K562 (cell line): ENCODE results near the gene UBE2M. TPM values are rescaled to one million over a fixed set of nuclear protein-coding genes. Genes with fewer than 3 reads are reported as not detected.

Experiments used
- ATAC-seq: fragments of 200-7000 bp; cut with Tn5 transposase; 3 replicates; pipeline ENCODE4 v1.9.1; 2020; ENCODE audit warnings: moderate library complexity
- BruUV-seq: library from RNA; stranded (reverse); fragments of 400-500 nt; replicated peaks from 2 replicates; lab custom pipeline; 2021; lab: Mats Ljungman, UMichigan
- CTCF ChIA-PET: fragments of 300-600 bp; formaldehyde crosslinking; extraction: SDS; loops from one replicate; lab custom pipeline; 2021; ENCODE audit warnings: low intra/inter-chr PET ratio; lab: Yijun Ruan, JAX
- POLR2A ChIA-PET: fragments of 300-600, 350-650 bp; sonication (Branson Sonifier 250); formaldehyde crosslinking; extraction: SDS; loops from one replicate; lab custom pipeline; 2021; ENCODE audit warnings: antibody characterized with exemption, inconsistent platforms; lab: Yijun Ruan, JAX
- DNase-seq, 4 experiments: peaks; one replicate each; pipeline versions ENCODE4 v3.0.0 to v3.0.0-alpha.2; 2011 to 2018; ENCODE audit warnings: low spot score in 3 of 4, mixed read lengths in 3 of 4; ENCODE audit errors: extremely low read depth in 1 of 4
- FAIRE-seq: peaks from 2 replicates; lab custom pipeline; 2011; peaks lifted over from hg19 to GRCh38; lab: Jason Lieb, UNC
- H2AFZ ChIP-seq: 2 replicates; pipeline ENCODE4 v1.6.0; 2011; ENCODE audit warnings: low read depth, low read length, control low read depth, inconsistent platforms
- H3K27ac ChIP-seq: fragments of 200-600 bp; 3 replicates; pipeline ENCODE4 v1.8.0; 2011; ENCODE audit warnings: low read depth, mild to moderate bottlenecking, control low read depth, inconsistent platforms, low read length, moderate library complexity, mixed read lengths; ENCODE audit errors: extremely low read depth
- H3K27me3 ChIP-seq, 2 experiments: fragments of 300-600 bp in 1 of 2; 2 replicates in 1 of 2; 3 replicates in 1 of 2; pipeline versions ENCODE4 v1.6.0 to v1.8.0; 2011; ENCODE audit warnings: inconsistent platforms in 2 of 2, low read length in 2 of 2, mild to moderate bottlenecking in 1 of 2, mixed read lengths in 1 of 2, moderate library complexity in 1 of 2; ENCODE audit not compliant: control insufficient read depth in 2 of 2, insufficient read depth in 2 of 2
- H3K36me3 ChIP-seq: fragments of 300-600 bp; 3 replicates; pipeline ENCODE4 v1.8.0; 2011; ENCODE audit warnings: mild to moderate bottlenecking, low read length, inconsistent platforms; ENCODE audit not compliant: control insufficient read depth, insufficient read depth
- H3K4me1 ChIP-seq, 2 experiments: fragments of 200-600 bp in 1 of 2; replicated peaks in 1 of 2; 2 replicates in 1 of 2; 3 replicates in 1 of 2; pipeline versions ENCODE4 v1.5.1 to v1.8.0; 2011; ENCODE audit warnings: inconsistent platforms in 2 of 2, low read length in 2 of 2, mild to moderate bottlenecking in 1 of 2, mixed read lengths in 1 of 2, moderate library complexity in 1 of 2; ENCODE audit not compliant: control insufficient read depth in 2 of 2, insufficient read depth in 2 of 2
- H3K4me2 ChIP-seq: 2 replicates; pipeline ENCODE4 v1.6.1; 2011; ENCODE audit warnings: low read length, control low read depth, inconsistent platforms, mixed read lengths; ENCODE audit not compliant: insufficient read depth
- H3K4me3 ChIP-seq: fragments of 200-600 bp; sonication (generic), shearing (Covaris generic); 2 replicates; pipeline ENCODE4 v1.5.1; 2016; ENCODE audit warnings: control low read depth, inconsistent platforms
- H3K79me2 ChIP-seq: fragments of 200-600 bp; 3 replicates; pipeline ENCODE4 v1.8.0; 2011; ENCODE audit warnings: low read length, inconsistent platforms; ENCODE audit not compliant: control insufficient read depth, insufficient read depth
- H3K9ac ChIP-seq, 2 experiments: 2 replicates each; pipeline versions ENCODE4 v1.6.0 to v1.6.1; 2011; ENCODE audit warnings: low read depth in 2 of 2, low read length in 2 of 2, control low read depth in 1 of 2, inconsistent platforms in 1 of 2, mild to moderate bottlenecking in 1 of 2, mixed read lengths in 1 of 2; ENCODE audit not compliant: insufficient read depth in 1 of 2
- H3K9me1 ChIP-seq: one replicate; pipeline ENCODE4 v1.6.0; 2011; ENCODE audit warnings: inconsistent platforms, mild to moderate bottlenecking, low read length, moderate library complexity; ENCODE audit not compliant: control insufficient read depth, insufficient read depth
- H3K9me3 ChIP-seq: replicated peaks from 2 replicates; pipeline ENCODE4 v1.5.1; 2011; ENCODE audit warnings: low read depth, low read length, inconsistent platforms; ENCODE audit not compliant: control insufficient read depth, insufficient read depth
- H4K20me1 ChIP-seq: replicated peaks from 2 replicates; pipeline ENCODE4 v1.6.1; 2011; ENCODE audit warnings: low read length, inconsistent platforms, mixed read lengths; ENCODE audit not compliant: control insufficient read depth, insufficient read depth
- CBX1 ChIP-seq: sonication (generic); IDR thresholded peaks from 2 replicates; pipeline ENCODE4 v1.6.1; 2016; ENCODE audit warnings: antibody characterized with exemption, low read depth, mild to moderate bottlenecking
- EP300 ChIP-seq: IDR thresholded peaks from 2 replicates; pipeline ENCODE4 v1.6.1; 2012; ENCODE audit warnings: low read length, improper control_type of control experiment
- ERF ChIP-seq: fragments of 450-650 bp; formaldehyde crosslinking; IDR thresholded peaks from 2 replicates; pipeline ENCODE4 v1.4.0; 2020; ENCODE audit warnings: mild to moderate bottlenecking, mixed read lengths
- FOXA1 ChIP-seq: fragments of 450-650 bp; IDR thresholded peaks from 2 replicates; pipeline ENCODE4 v1.6.1; 2016; ENCODE audit warnings: mild to moderate bottlenecking, borderline replicate concordance
- HDAC1 ChIP-seq, 2 experiments: fragments of 450-650 bp; IDR thresholded peaks; 2 replicates each; pipeline ENCODE4 v1.6.1; 2016 to 2017; ENCODE audit warnings: inconsistent platforms in 1 of 2, mild to moderate bottlenecking in 1 of 2, moderate library complexity in 1 of 2
- HDAC3 ChIP-seq: fragments of 450-650 bp; IDR thresholded peaks from 2 replicates; pipeline ENCODE4 v1.6.1; 2018; ENCODE audit warnings: borderline replicate concordance, mild to moderate bottlenecking, moderate library complexity; ENCODE audit not compliant: partially characterized antibody
- KHSRP ChIP-seq: fragments of 450-650 bp; IDR thresholded peaks from 2 replicates; pipeline ENCODE4 v1.6.1; 2017
- L3MBTL2 ChIP-seq: fragments of 450-650 bp; IDR thresholded peaks from 2 replicates; pipeline ENCODE4 v1.6.1; 2016; ENCODE audit warnings: mild to moderate bottlenecking, moderate library complexity
- MLLT1 ChIP-seq, 2 experiments: fragments of 450-650 bp; IDR thresholded peaks; 2 replicates each; pipeline ENCODE4 v1.6.1; 2016
- NFE2 ChIP-seq: IDR thresholded peaks from 2 replicates; pipeline ENCODE4 v1.6.1; 2014; ENCODE audit warnings: antibody characterized with exemption, low read depth
- RNF219 ChIP-seq: fragments of 250-450 bp; sonication (Bioruptor Pico); IDR thresholded peaks from 2 replicates; pipeline ENCODE4 v1.5.0; 2022; ENCODE audit warnings: mild to moderate bottlenecking
- SMARCC2 ChIP-seq: fragments of 450-650 bp; IDR thresholded peaks from 2 replicates; pipeline ENCODE4 v1.6.1; 2017; ENCODE audit warnings: antibody characterized with exemption, moderate library complexity, mild to moderate bottlenecking, low read depth
- SP2 ChIP-seq: IDR thresholded peaks from 2 replicates; pipeline ENCODE4 v1.6.1; 2011; ENCODE audit warnings: mild to moderate bottlenecking, low read depth, low read length, moderate library complexity; ENCODE audit not compliant: poor library complexity, severe bottlenecking; ENCODE audit errors: extremely low read depth
- SPI1 ChIP-seq: IDR thresholded peaks from 2 replicates; pipeline ENCODE4 v1.6.1; 2011; ENCODE audit warnings: low read depth, low read length, control low read depth, borderline replicate concordance
- STAT5B ChIP-seq: fragments of 250-450 bp; sonication (Bioruptor Pico); IDR thresholded peaks from 2 replicates; pipeline ENCODE4 v1.8.0; 2021; ENCODE audit warnings: mild to moderate bottlenecking, inconsistent platforms
- THRAP3 ChIP-seq: fragments of 450-650 bp; IDR thresholded peaks from 2 replicates; pipeline ENCODE4 v1.6.1; 2016; ENCODE audit warnings: mild to moderate bottlenecking, inconsistent platforms, borderline replicate concordance
- TOE1 ChIP-seq, 2 experiments: fragments of 450-650 bp in 1 of 2; sonication (generic) in 1 of 2; formaldehyde crosslinking in 1 of 2; IDR thresholded peaks; 2 replicates each; pipeline versions ENCODE4 v1.7.1 to v1.8.0; 2016 to 2022; ENCODE audit warnings: borderline replicate concordance in 2 of 2, mild to moderate bottlenecking in 2 of 2, antibody characterized with exemption in 1 of 2, inconsistent platforms in 1 of 2, low read depth in 1 of 2, missing genetic modification reagents in 1 of 2, moderate library complexity in 1 of 2
- ZNF589 ChIP-seq: fragments of 200-800 bp; sonication (Bioruptor generic); IDR thresholded peaks from 2 replicates; pipeline ENCODE4 v1.6.1; 2016; ENCODE audit warnings: low read depth, missing genetic modification characterization, missing compliant biosample characterization
- WGBS: fragments of 100-300 bp; shearing (Covaris generic); methylation state at CpG from one replicate; pipeline ENCODE4 v1.1.6; 2016; ENCODE audit warnings: low coverage, mixed read lengths; ENCODE audit not compliant: insufficient coverage; ENCODE audit errors: missing lambda C conversion rate; 5-methylcytosine and 5-hydroxymethylcytosine counted together
- in situ Hi-C: fragments of 300-500 bp; cut with MboI; formaldehyde crosslinking; loops from 4 replicates; pipeline ENCODE4 v1.15.0; 2018; ENCODE audit warnings: inconsistent platforms, mixed read lengths
- intact Hi-C: fragments of 100-400 bp; cut with micrococcal nuclease; formaldehyde crosslinking; loops from 2 replicates; pipeline ENCODE4 v1.14.2; 2022
- polyA plus RNA-seq, 8 experiments: library from polyadenylated mRNA; depleted of rRNA in 4 of 8; stranded (reverse) in 5 of 8; unstranded in 3 of 8; fragments of >200 nt; fragmentation: Nextera tagmentation in 2 of 8; fragmentation: Illumina TruSeq in 1 of 8; extraction: Ambion mirVana in 2 of 8; extraction: Trizol in 1 of 8; gene quantifications; 2 replicates each; pipeline versions ENCODE4 v1.2.1 to v1.2.3, GENCODE V29; 2011 to 2014; ENCODE audit warnings: inconsistent platforms in 1 of 8, missing spikeins in 1 of 8
- total RNA-seq, 7 experiments: library from RNA; depleted of rRNA in 6 of 7; stranded (reverse); fragments of >200 nt in 6 of 7; fragmentation: Illumina TruSeq in 2 of 7; extraction: Trizol in 2 of 7; gene quantifications; 2 replicates each; pipeline versions ENCODE4 v1.2.1 to v1.2.3, GENCODE V29; 2011 to 2021; ENCODE audit warnings: low replicate concordance in 1 of 7

UBE2M gene
- total and polyA plus RNA-seq, 9 of the 15 experiments (the other 6 are each of a cell fraction or from before 2014, with no cell fraction given), result 0.92 to 163 (median 85.7) TPM

GRCh38 chr19:58584498-58585441 is 26.4 kb upstream of the UBE2M start:
- Histone ChIP-seq H3K36me3 (peaks cover 27% of the 10 kb centered on the region), H4K20me1 (no peaks in the 10 kb centered on the region), H3K4me3 (no peak overlapping the region), H3K4me1 (peaks cover 40 to 46% of the 10 kb centered on the region in 2 experiments), H3K9ac (peak overlapping the region; percentile 43 to 68; a peak in 3 of 4 replicates), H3K27me3 (no peaks in the 10 kb centered on the region; a peak in 1 of 5 replicates), H3K27ac (peak overlapping the region; percentile 93), H3K79me2 (peaks cover 20% of the 10 kb centered on the region; the same call in 2 of the 3 replicates), H3K9me3 (peaks cover 2% of the 10 kb centered on the region; the same call in 1 of the 2 replicates), H3K9me1 (no peaks in the 10 kb centered on the region), H2AFZ (peak overlapping the region; percentile 42), H3K4me2 (peak overlapping the region; percentile 79)
- peak; percentile 37 for ATAC-seq
- FAIRE-seq, result peak; percentile 80
- WGBS, result 7% methylated on average over 8 of the region's 9 CpGs
- DNase-seq, result peak; percentile 29 to 90 (median 46)
- CTCF ChIA-PET, result no interaction called here
- intact Hi-C loops (no loop called here), in situ Hi-C loops (no loop called here)
- POLR2A ChIA-PET, result interaction anchor here (0.6 to 1.4 kb wide), 5 partner anchors 9 to 109 kb away, joined by 3 to 6 read pairs (median 3); partner anchors contain the start of gene ZNF446
- no TSS peak for BruUV-seq
- TF ChIP-seq TOE1 (IDR thresholded peaks at IDR 0.05; ENCODE audit: borderline replicate concordance) (0 out of 2 replicates have a peak, but pooled peaks have one; percentile 62), TOE1 (CRISPR knock-in tag; IDR thresholded peaks at IDR 0.05; ENCODE audit: borderline replicate concordance, low read depth) (0 out of 2 replicates have a peak, but pooled peaks have one; percentile 54), SMARCC2 (no peak), THRAP3 (no peak), HDAC1 (IDR thresholded peaks at IDR 0.05) (peak in 1 of 2 experiments; percentile 42; a peak in 1 of 4 replicates), SPI1 (no peak), KHSRP (no peak), CBX1 (peak; percentile 24; the same call in 1 of the 2 replicates), ZNF589 (CRISPR knock-in tag) (peak; percentile 69), SP2 (no peak), ERF (CRISPR knock-in tag) (no peak), HDAC3 (peak; percentile 37), EP300 (peak; percentile 75), FOXA1 (no peak), MLLT1 (IDR thresholded peaks at IDR 0.05) (peak in 1 of 2 experiments; percentile 87; a peak in 2 of 4 replicates), L3MBTL2 (peak; percentile 80), RNF219 (CRISPR knock-in tag) (no peak), NFE2 (peak; percentile 32; the same call in 1 of the 2 replicates), STAT5B (CRISPR knock-in tag) (no peak)
